ENCODE data around the gene SRRM4. TPM values are rescaled to one million over a fixed set of nuclear protein-coding genes. Genes with fewer than 3 reads are reported as not detected.
A peak's percentile ranks its signal among the peaks of the same experiment; 100 is the strongest.

SRRM4 gene
- total and polyA plus RNA-seq, 2 experiments from 2014 or later = 0.53 to 0.63 TPM

- ATAC-seq (peak; percentile 40), DNase-seq (ENCODE audit: low spot score) (peak; percentile 43)
- Histone ChIP-seq H4K20me1 (replicated peaks; ENCODE audit: insufficient read depth) (no peaks in the 10 kb centered on the region), H3F3A (replicated peaks; ENCODE audit: low read depth) (no peaks in the 10 kb centered on the region), H3K79me2 (replicated peaks; ENCODE audit: insufficient read depth) (no peaks in the 10 kb centered on the region), H3K4me2 (peak overlapping the region; percentile 22), H3K36me3 (ENCODE audit: insufficient read depth) (no peaks in the 10 kb centered on the region), H3K27ac (ENCODE audit: low read depth) (no peak overlapping the region; the same call in 1 of the 2 replicates), H3K27me3 (ENCODE audit: insufficient read depth) (peaks cover 9% of the 10 kb centered on the region; the same call in 1 of the 2 replicates), H3K4me1 (ENCODE audit: insufficient read depth) (peaks cover 37% of the 10 kb centered on the region), H2AFZ (peak overlapping the region; percentile 83), H3K9me2 (ENCODE audit: insufficient read depth) (0 out of 2 replicates have a peak, but pooled peaks cover 6% of the 10 kb centered on the region), H3K4me3 (no peak overlapping the region)
- Mint-ChIP-seq H3K9me3 (no peaks in the 10 kb centered on the region; the same call in 2 of the 3 replicates), H3K27me3 (ENCODE audit: insufficient read depth, low read depth, poor library complexity) (peaks cover 12% of the 10 kb centered on the region), H3K36me3 (ENCODE audit: low read depth) (no peaks in the 10 kb centered on the region), H3K4me3 (no peak overlapping the region), H3K27ac (peak overlapping the region; percentile 73; the same call in 1 of the 2 replicates), H3K4me1 (peaks cover 52% of the 10 kb centered on the region)
- TF ChIP-seq ZNF462 (CRISPR knock-in tag; IDR thresholded peaks at IDR 0.05) (0 out of 2 replicates have a peak, but pooled peaks have one; percentile 9), JUNB (IDR thresholded peaks at IDR 0.05; ENCODE audit: unreplicated experiment) (no peak), ETS1 (IDR thresholded peaks at IDR 0.05) (no peak)
Observed at GRCh38 chr12:119005085-119005484, 23.7 kb downstream of the SRRM4 start.

- Mint-ChIP-seq H3K27ac (no peak overlapping the region), H3K4me1 (peaks cover 52% of the 10 kb centered on the region), H3K4me3 (no peak overlapping the region), H3K9me3 (no peaks in the 10 kb centered on the region; the same call in 2 of the 3 replicates), H3K36me3 (ENCODE audit: low read depth) (no peaks in the 10 kb centered on the region), H3K27me3 (ENCODE audit: insufficient read depth, low read depth, poor library complexity) (peaks cover 12% of the 10 kb centered on the region)
- Histone ChIP-seq H2AFZ (no peak overlapping the region), H3F3A (replicated peaks; ENCODE audit: low read depth) (no peaks in the 10 kb centered on the region), H3K27me3 (ENCODE audit: insufficient read depth) (peaks cover 9% of the 10 kb centered on the region; the same call in 1 of the 2 replicates), H3K4me3 (no peak overlapping the region), H3K4me1 (ENCODE audit: insufficient read depth) (peaks cover 37% of the 10 kb centered on the region), H3K79me2 (replicated peaks; ENCODE audit: insufficient read depth) (no peaks in the 10 kb centered on the region), H3K9me2 (ENCODE audit: insufficient read depth) (0 out of 2 replicates have a peak, but pooled peaks cover 2% of the 10 kb centered on the region), H3K36me3 (ENCODE audit: insufficient read depth) (no peaks in the 10 kb centered on the region), H4K20me1 (replicated peaks; ENCODE audit: insufficient read depth) (no peaks in the 10 kb centered on the region), H3K27ac (ENCODE audit: low read depth) (no peak overlapping the region), H3K4me2 (no peak overlapping the region)
- ATAC-seq = no peak
- no peak for DNase-seq (ENCODE audit: low spot score)
- TF ChIP-seq NANOG (IDR thresholded peaks at IDR 0.05; ENCODE audit: borderline replicate concordance) (no peak), EZH2 (IDR thresholded peaks at IDR 0.05; ENCODE audit: low read depth, unreplicated experiment) (no peak), REST (IDR thresholded peaks at IDR 0.05; ENCODE audit: unreplicated experiment) (no peak), ZNF114 (CRISPR knock-in tag; IDR thresholded peaks at IDR 0.05) (no peak)
Observed at GRCh38 chr12:119005913-119006312, 24.6 kb downstream of the SRRM4 start.
